Transverse colon (tissue), 4 donors: ENCODE measurements around the gene TNC. TPM values are rescaled to one million over a fixed set of nuclear protein-coding genes. Genes with fewer than 3 reads are reported as not detected.

Source experiments
- DNase-seq: peaks from one replicate; pipeline ENCODE4 v3.0.0-alpha.2; 2019
- H3K27ac ChIP-seq, 4 donors: fragments of 200-600 bp; sonication (generic); 2 replicates each; pipeline ENCODE4 v1.5.1; 2016 to 2018; ENCODE audit warnings: inconsistent platforms in 4 of 4
- H3K27me3 ChIP-seq: fragments of 200-600 bp; sonication (generic); 2 replicates; pipeline ENCODE4 v1.5.1; 2017; ENCODE audit warnings: inconsistent platforms
- H3K36me3 ChIP-seq, 4 donors: fragments of 200-600 bp; sonication (generic); 2 replicates each; pipeline ENCODE4 v1.5.1; 2017 to 2019; ENCODE audit warnings: inconsistent platforms in 4 of 4
- H3K4me1 ChIP-seq, 4 donors: fragments of 200-600 bp; sonication (generic); 2 replicates each; pipeline ENCODE4 v1.5.1; 2017 to 2020; ENCODE audit warnings: inconsistent platforms in 4 of 4
- H3K4me3 ChIP-seq, 4 donors: fragments of 200-600 bp; sonication (generic); 1 replicate in 1 of 4; 2 replicates in 3 of 4; pipeline versions ENCODE4 v1.5.1 to v1.6.1; 2017 to 2019; ENCODE audit warnings: inconsistent platforms in 4 of 4
- H3K9me3 ChIP-seq, 2 donors: fragments of 200-600 bp; sonication (generic); 2 replicates each; pipeline ENCODE4 v1.5.1; 2017 to 2019; ENCODE audit warnings: inconsistent platforms in 2 of 2
- EP300 ChIP-seq: sonication (generic); formaldehyde crosslinking; IDR thresholded peaks from one replicate; pipeline ENCODE4 v1.6.1; 2017; ENCODE audit warnings: antibody characterized with exemption, low read depth
- POLR2A ChIP-seq: fragments of 450-650 bp; IDR thresholded peaks from one replicate; pipeline ENCODE4 v1.6.1; 2016; ENCODE audit warnings: antibody characterized with exemption, mild to moderate bottlenecking, moderate library complexity
- POLR2AphosphoS5 ChIP-seq, 3 donors: sonication (generic); formaldehyde crosslinking; IDR thresholded peaks; one replicate each; pipeline ENCODE4 v1.6.1; 2016; ENCODE audit warnings: antibody characterized with exemption in 3 of 3
- WGBS, 2 donors: methylation state at CpG; one replicate each; pipeline ENCODE4 v1.1.5; 2018; ENCODE audit warnings: low coverage in 1 of 2; 5-methylcytosine and 5-hydroxymethylcytosine counted together
- in situ Hi-C, 4 donors: fragments of 200-750 bp; cut with MboI; loops; one replicate each; pipeline versions ENCODE4 v1.15.0 to v1.15.1; 2017; ENCODE audit warnings: low sequenced_read_pairs in 3 of 4, low pct_ligation_motif_present in 1 of 4, low pct_unique_long_range_greater_than_20kb in 1 of 4
- intact Hi-C: fragments of 100-400 bp; cut with DNase I; formaldehyde crosslinking; loops from one replicate; pipeline ENCODE4 v1.15.1; 2023; ENCODE audit warnings: low total_unique reads
- total RNA-seq, 4 donors: library from RNA; depleted of rRNA; stranded (reverse); fragments of >200 nt; gene quantifications; one replicate each; pipeline ENCODE4 v1.1.0, GENCODE V29; 2016
- TF ChIP-seq, protein P1 (sequence below), 5 experiments: fragments of 200-600 bp in 3 of 5; fragments of 450-650 bp in 2 of 5; sonication (generic) in 3 of 5; IDR thresholded peaks; 1 replicate in 2 of 5; 2 replicates in 3 of 5; pipeline ENCODE4 v1.5.1; 2016 to 2017; ENCODE audit warnings: antibody characterized with exemption in 5 of 5, inconsistent platforms in 3 of 5, mild to moderate bottlenecking in 2 of 5, moderate library complexity in 1 of 5

Gene TNC
- total RNA-seq, 4 donors from 2014 or later: 29.4 to 316 (median 61.9) TPM

DNA sequence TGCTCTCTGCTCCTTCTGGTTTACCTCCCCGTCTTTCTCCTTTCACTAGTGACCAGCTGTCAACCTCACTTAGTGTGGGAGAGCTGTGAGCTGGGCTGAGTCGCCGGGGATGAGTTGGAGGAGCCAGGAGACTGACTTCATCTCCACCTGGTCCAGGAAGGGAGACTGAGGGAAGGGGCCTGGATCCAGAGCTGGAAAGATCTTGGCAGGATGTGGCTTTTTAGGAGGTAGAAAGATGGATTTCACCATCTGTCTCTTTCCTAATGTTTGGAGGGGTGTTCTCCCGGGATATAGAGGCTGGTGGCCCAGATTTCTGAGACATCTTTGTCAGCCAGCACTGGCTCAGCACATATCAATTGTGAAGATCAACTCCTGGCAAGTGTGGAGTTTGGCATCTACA is 37.1 kb upstream of the TNC start:
- DNase-seq: no peak
- H3K36me3 ChIP-seq: no peaks in the 10 kb centered on the region
- intact Hi-C loops: no loop called here
- no peaks in the 10 kb centered on the region for H3K9me3 ChIP-seq
- H3K27ac ChIP-seq: peak overlapping the region in 2 of 4 donors; percentile 7 to 75
- H3K4me1 ChIP-seq: peaks cover 0 to 6% (median 0%) of the 10 kb centered on the region in 4 donors
- H3K27me3 ChIP-seq: peaks cover 50% of the 10 kb centered on the region
- in situ Hi-C loops: no loop called here
- WGBS, 2 donors: 76% methylated on average over 4 of the region's 4 CpGs; no CpG with 5 or more reads in 1 of the 2 donors
- no peak overlapping the region for H3K4me3 ChIP-seq
- no peak for TF ChIP-seq POLR2AphosphoS5 (IDR thresholded peaks at IDR 0.05)
- no peak for TF ChIP-seq EP300
- TF ChIP-seq POLR2A: no peak
- TF ChIP-seq, protein P1, sequence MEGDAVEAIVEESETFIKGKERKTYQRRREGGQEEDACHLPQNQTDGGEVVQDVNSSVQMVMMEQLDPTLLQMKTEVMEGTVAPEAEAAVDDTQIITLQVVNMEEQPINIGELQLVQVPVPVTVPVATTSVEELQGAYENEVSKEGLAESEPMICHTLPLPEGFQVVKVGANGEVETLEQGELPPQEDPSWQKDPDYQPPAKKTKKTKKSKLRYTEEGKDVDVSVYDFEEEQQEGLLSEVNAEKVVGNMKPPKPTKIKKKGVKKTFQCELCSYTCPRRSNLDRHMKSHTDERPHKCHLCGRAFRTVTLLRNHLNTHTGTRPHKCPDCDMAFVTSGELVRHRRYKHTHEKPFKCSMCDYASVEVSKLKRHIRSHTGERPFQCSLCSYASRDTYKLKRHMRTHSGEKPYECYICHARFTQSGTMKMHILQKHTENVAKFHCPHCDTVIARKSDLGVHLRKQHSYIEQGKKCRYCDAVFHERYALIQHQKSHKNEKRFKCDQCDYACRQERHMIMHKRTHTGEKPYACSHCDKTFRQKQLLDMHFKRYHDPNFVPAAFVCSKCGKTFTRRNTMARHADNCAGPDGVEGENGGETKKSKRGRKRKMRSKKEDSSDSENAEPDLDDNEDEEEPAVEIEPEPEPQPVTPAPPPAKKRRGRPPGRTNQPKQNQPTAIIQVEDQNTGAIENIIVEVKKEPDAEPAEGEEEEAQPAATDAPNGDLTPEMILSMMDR (IDR thresholded peaks at IDR 0.05): no peak

DNA sequence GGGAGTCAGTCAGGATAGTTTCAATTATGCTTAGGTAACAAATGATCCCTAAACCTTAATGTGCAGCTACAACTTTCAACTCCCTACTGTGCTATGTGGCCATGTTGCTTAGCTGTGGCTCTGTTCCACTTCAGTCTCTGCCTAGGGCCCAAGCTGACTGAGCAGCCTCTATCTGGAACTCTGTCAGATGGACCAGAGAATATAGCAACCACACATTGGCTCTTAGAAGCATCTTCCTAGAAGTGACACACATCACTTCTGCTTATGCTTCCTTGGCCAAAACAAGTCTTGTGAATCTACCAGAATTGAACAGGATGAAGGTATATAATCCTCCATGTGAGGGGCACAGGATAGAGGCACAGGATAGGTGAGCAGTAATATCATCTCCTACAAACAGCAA is 36.7 kb upstream of the TNC start:
- Histone ChIP-seq H3K9me3 (no peaks in the 10 kb centered on the region), H3K27ac (peak overlapping the region in 1 of 4 donors; percentile 75), H3K4me1 (peaks cover 0 to 6% (median 0%) of the 10 kb centered on the region in 4 donors), H3K27me3 (peaks cover 54% of the 10 kb centered on the region), H3K36me3 (no peaks in the 10 kb centered on the region), H3K4me3 (no peak overlapping the region)
- in situ Hi-C loops (no loop called here), intact Hi-C loops (no loop called here)
- DNase-seq: no peak
- TF ChIP-seq EP300 (no peak), POLR2AphosphoS5 (IDR thresholded peaks at IDR 0.05) (no peak), POLR2A (no peak)
- TF ChIP-seq, protein P1 (IDR thresholded peaks at IDR 0.05): no peak

DNA sequence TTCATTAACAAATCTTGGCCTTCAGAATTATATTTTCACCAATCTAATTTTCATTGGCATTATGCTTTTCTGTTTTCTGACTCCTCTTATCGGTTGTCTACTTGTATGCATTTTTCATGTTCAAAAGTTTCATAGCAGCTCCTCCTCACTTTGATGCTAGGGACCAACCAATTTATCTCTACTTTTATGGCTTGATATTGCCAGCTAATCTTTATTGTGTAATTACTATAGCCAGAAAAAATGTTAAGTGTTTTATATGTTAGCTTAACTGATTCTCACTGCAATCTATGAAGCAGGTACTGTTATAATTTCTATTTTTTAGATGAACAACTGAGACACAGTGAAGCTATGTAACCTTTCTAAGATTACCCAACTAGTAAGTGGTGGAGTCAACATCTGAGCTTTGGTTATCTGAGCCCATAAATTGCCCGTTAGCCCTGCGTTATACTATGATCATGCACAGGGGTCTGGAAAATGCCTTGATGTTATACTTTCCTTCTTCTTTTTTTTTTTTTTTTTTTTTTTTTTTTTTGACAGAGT is 34.4 kb upstream of the TNC start:
- no peaks in the 10 kb centered on the region for H3K36me3 ChIP-seq
- no peak overlapping the region for H3K4me3 ChIP-seq
- in situ Hi-C loops (no loop called here), intact Hi-C loops (no loop called here)
- no peak for TF ChIP-seq POLR2AphosphoS5 (IDR thresholded peaks at IDR 0.05)
- no peak for TF ChIP-seq EP300
- TF ChIP-seq POLR2A: no peak
- TF ChIP-seq, protein P1 (IDR thresholded peaks at IDR 0.05): no peak
- no peaks in the 10 kb centered on the region for H3K9me3 ChIP-seq
- no peak overlapping the region for H3K27ac ChIP-seq
- peaks cover 0 to 1% (median under 1%) of the 10 kb centered on the region in 4 donors for H3K4me1 ChIP-seq
- no peak for DNase-seq
- WGBS, 2 donors: 48 to 90% methylated on average over 3 of the region's 3 CpGs
- peaks cover 65% of the 10 kb centered on the region for H3K27me3 ChIP-seq

DNA sequence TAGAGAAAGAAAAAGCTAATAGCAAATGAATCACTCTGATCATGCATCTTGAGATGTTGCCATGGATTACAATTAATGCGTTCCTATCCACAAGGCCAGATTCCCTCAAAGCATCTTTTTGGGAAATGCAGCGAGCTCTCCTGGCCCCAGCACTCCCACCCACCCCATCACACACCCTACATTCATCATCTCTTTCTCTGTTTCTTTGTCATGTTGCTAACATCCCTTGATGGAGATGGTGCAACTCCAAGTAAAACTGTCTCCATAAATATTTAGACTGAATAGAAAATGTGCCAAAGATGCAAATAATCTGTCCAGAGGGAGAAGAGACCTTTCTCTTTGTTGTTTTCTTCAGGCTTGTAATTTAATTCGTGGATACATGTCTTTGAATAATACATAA is 30.8 kb upstream of the TNC start:
- TF ChIP-seq, protein P1 (IDR thresholded peaks at IDR 0.05): no peak
- TF ChIP-seq EP300: no peak
- TF ChIP-seq POLR2AphosphoS5 (IDR thresholded peaks at IDR 0.05): no peak
- no peak for TF ChIP-seq POLR2A
- H3K9me3 ChIP-seq: no peaks in the 10 kb centered on the region
- in situ Hi-C loops: no loop called here
- H3K27me3 ChIP-seq: peaks cover 53% of the 10 kb centered on the region
- H3K4me1 ChIP-seq: peaks cover 0 to 7% (median 2%) of the 10 kb centered on the region in 4 donors
- 53 to 55% methylated on average over 3 of the region's 3 CpGs for WGBS, 2 donors
- peak overlapping the region in 3 of 4 donors; percentile 74 to 80 (median 78) for H3K27ac ChIP-seq
- no peak overlapping the region for H3K4me3 ChIP-seq
- DNase-seq: no peak
- H3K36me3 ChIP-seq: no peaks in the 10 kb centered on the region
- intact Hi-C loops: no loop called here
